ENCODE data around the gene DDX41. TPM values are rescaled to one million over a fixed set of nuclear protein-coding genes. Genes with fewer than 3 reads are reported as not detected.

Gene DDX41
- polyA plus RNA-seq, 10 donors = 41.3 to 65.3 (median 47.6) TPM

- no peak for DNase-seq
Measured at GRCh38 chr5:177469750-177470525, 46.8 kb downstream of the DDX41 start.

GRCh38 chr5:177468685-177469628 lies 47.8 kb downstream of the DDX41 start:
- DNase-seq = peak in 2 of 3 donors; percentile 77 to 82

GRCh38 chr5:177468329-177468684 lies 48.5 kb downstream of the DDX41 start:
- DNase-seq = no peak

GRCh38 chr5:177467436-177467835 lies 49.3 kb downstream of the DDX41 start:
- no peak for DNase-seq

- DNase-seq = no peak
Measured at GRCh38 chr5:177466861-177467260, 49.9 kb downstream of the DDX41 start.

- no peak for DNase-seq
Measured at GRCh38 chr5:177465044-177465443, 51.7 kb downstream of the DDX41 start.

- no peak for DNase-seq
Measured at GRCh38 chr5:177462021-177462670, 54.6 kb downstream of the DDX41 start.

Other genes with a start within 250 kb of the DDX41 start
- 10 to 100 TPM; 17.9 to 27.1 (median 21.1) TPM for gene RAB24, start 213.2 kb downstream of the DDX41 start, polyA plus RNA-seq (ENCODE audit: insufficient read length in 10 of 10)
- gene PRELID1, start 213.2 kb downstream of the DDX41 start, polyA plus RNA-seq (ENCODE audit: insufficient read length in 10 of 10) = 100 to 1,000 TPM in 1 of 10 donors, 10 to 100 TPM in 9; 67.0 to 103 (median 74.0) TPM
- 10 to 100 TPM; 12.0 to 26.9 (median 16.3) TPM for gene MXD3, start 205.1 kb downstream of the DDX41 start, polyA plus RNA-seq (ENCODE audit: insufficient read length in 10 of 10)
- 10 to 100 TPM; 53.9 to 87.5 (median 67.8) TPM for gene LMAN2, start 165.3 kb downstream of the DDX41 start, polyA plus RNA-seq (ENCODE audit: insufficient read length in 10 of 10)
- gene RGS14, start 159.0 kb downstream of the DDX41 start, polyA plus RNA-seq (ENCODE audit: insufficient read length in 10 of 10) = 10 to 100 TPM in 8 of 10 donors, 1 to 10 TPM in 2; 7.1 to 21.2 (median 12.9) TPM
- under 1 TPM in 3 of 10 donors, not detected in 7; 0.08 to 0.20 (median 0.14) TPM for gene SLC34A1, start 132.5 kb downstream of the DDX41 start, polyA plus RNA-seq (ENCODE audit: insufficient read length in 10 of 10)
- gene PFN3, start 116.3 kb downstream of the DDX41 start, polyA plus RNA-seq (ENCODE audit: insufficient read length in 10 of 10) = not detected
- 1 to 10 TPM in 1 of 10 donors, under 1 TPM in 8, not detected in 1; 0.17 to 1.1 (median 0.39) TPM for gene F12, start 107.4 kb downstream of the DDX41 start, polyA plus RNA-seq (ENCODE audit: insufficient read length in 10 of 10)
- 10 to 100 TPM; 12.1 to 23.3 (median 17.2) TPM for gene GRK6, start 90.3 kb downstream of the DDX41 start, polyA plus RNA-seq (ENCODE audit: insufficient read length in 10 of 10)
- gene PRR7, start 70.1 kb downstream of the DDX41 start, polyA plus RNA-seq (ENCODE audit: insufficient read length in 10 of 10) = 1 to 10 TPM in 3 of 10 donors, under 1 TPM in 7; 0.43 to 1.4 (median 0.78) TPM
- 100 to 1,000 TPM; 157 to 266 (median 221) TPM for gene DBN1, start 43.3 kb downstream of the DDX41 start, polyA plus RNA-seq (ENCODE audit: insufficient read length in 10 of 10)
- gene PDLIM7, start 19.4 kb downstream of the DDX41 start, polyA plus RNA-seq (ENCODE audit: insufficient read length in 10 of 10) = 100 to 1,000 TPM; 167 to 339 (median 246) TPM
- gene DOK3, start 7.1 kb downstream of the DDX41 start, polyA plus RNA-seq (ENCODE audit: insufficient read length in 10 of 10) = 1 to 10 TPM; 4.1 to 9.4 (median 5.6) TPM
- 10 to 100 TPM; 35.6 to 76.9 (median 45.2) TPM for gene FAM193B, start 37.6 kb upstream of the DDX41 start, polyA plus RNA-seq (ENCODE audit: insufficient read length in 10 of 10)
- gene TMED9, start 75.2 kb upstream of the DDX41 start, polyA plus RNA-seq (ENCODE audit: insufficient read length in 10 of 10) = 100 to 1,000 TPM; 104 to 148 (median 114) TPM
- 10 to 100 TPM; 14.6 to 22.1 (median 18.4) TPM for gene B4GALT7, start 83.2 kb upstream of the DDX41 start, polyA plus RNA-seq (ENCODE audit: insufficient read length in 10 of 10)